Lower lobe of right lung (tissue), 2 donors: Measurements from ENCODE around the gene FOXE1. TPM values are rescaled to one million over a fixed set of nuclear protein-coding genes. Genes with fewer than 3 reads are reported as not detected.

Experiments
- ATAC-seq, 2 donors: fragments of 200-7000 bp; cut with Tn5 transposase; one replicate each; pipeline ENCODE4 v1.9.1; 2020 to 2022; ENCODE audit warnings: mild to moderate bottlenecking in 2 of 2, moderate library complexity in 2 of 2
- DNase-seq: peaks from one replicate; pipeline ENCODE4 v3.0.0-alpha.2; 2020
- H3K27ac ChIP-seq: fragments of 200-600 bp; one replicate; pipeline ENCODE4 v1.8.0; 2022
- H3K27me3 ChIP-seq: fragments of 200-600 bp; one replicate; pipeline ENCODE4 v1.8.0; 2022; ENCODE audit warnings: low read depth
- H3K36me3 ChIP-seq: fragments of 200-600 bp; one replicate; pipeline ENCODE4 v1.8.0; 2022; ENCODE audit warnings: mild to moderate bottlenecking
- H3K4me1 ChIP-seq: fragments of 200-600 bp; one replicate; pipeline ENCODE4 v1.8.0; 2022
- H3K4me3 ChIP-seq: fragments of 200-600 bp; one replicate; pipeline ENCODE4 v1.8.0; 2022; ENCODE audit warnings: mild to moderate bottlenecking
- H3K9me3 ChIP-seq: fragments of 200-600 bp; one replicate; pipeline ENCODE4 v1.8.0; 2022
- CTCF ChIP-seq: fragments of 200-600 bp; IDR thresholded peaks from one replicate; pipeline ENCODE4 v1.8.0; 2022; ENCODE audit warnings: antibody characterized with exemption, mild to moderate bottlenecking
- intact Hi-C: fragments of 100-400 bp; cut with DNase I; formaldehyde crosslinking; loops from one replicate; pipeline ENCODE4 v1.11.0; 2022
- total RNA-seq: library from RNA; stranded (reverse); fragmentation: NEBNext Ultra II Directional; extraction: Animal tissue kit (Norgen Biotek cat#: 25700); gene quantifications from one replicate; pipeline ENCODE4 v1.2.1, GENCODE V29; 2021
- donor health status: DM: no; HTN: yes; CAD: no; lungs with severe emphysema.

Gene FOXE1
- total RNA-seq, 1 donor from 2014 or later: not detected

- no peak overlapping the region for H3K4me3 ChIP-seq
- H3K27me3 ChIP-seq: no peaks in the 10 kb centered on the region
- TF ChIP-seq CTCF: peak; percentile 68
- intact Hi-C loops: no loop called here
- H3K27ac ChIP-seq: no peak overlapping the region
- DNase-seq (no peak), ATAC-seq (peak; percentile 58 to 68)
- H3K9me3 ChIP-seq: no peaks in the 10 kb centered on the region
- peaks cover 11% of the 10 kb centered on the region for H3K4me1 ChIP-seq
- peaks cover 40% of the 10 kb centered on the region for H3K36me3 ChIP-seq
Observed at GRCh38 chr9:97900738-97901565, 47.9 kb downstream of the FOXE1 start.

GRCh38 chr9:97903177-97903576 lies 50.2 kb downstream of the FOXE1 start:
- DNase-seq (no peak), ATAC-seq (no peak)
- no peak overlapping the region for H3K27ac ChIP-seq
- intact Hi-C loops: no loop called here
- no peak overlapping the region for H3K4me3 ChIP-seq
- peaks cover 27% of the 10 kb centered on the region for H3K4me1 ChIP-seq
- no peaks in the 10 kb centered on the region for H3K9me3 ChIP-seq
- TF ChIP-seq CTCF: no peak
- no peaks in the 10 kb centered on the region for H3K27me3 ChIP-seq
- peaks cover 47% of the 10 kb centered on the region for H3K36me3 ChIP-seq

GRCh38 chr9:97904725-97905124 lies 51.7 kb downstream of the FOXE1 start:
- TF ChIP-seq CTCF: no peak
- intact Hi-C loops: no loop called here
- DNase-seq: no peak
- no peaks in the 10 kb centered on the region for H3K27me3 ChIP-seq
- no peak for ATAC-seq
- peaks cover 58% of the 10 kb centered on the region for H3K36me3 ChIP-seq
- peak overlapping the region; percentile 76 for H3K27ac ChIP-seq
- no peaks in the 10 kb centered on the region for H3K9me3 ChIP-seq
- H3K4me3 ChIP-seq: no peak overlapping the region
- H3K4me1 ChIP-seq: peaks cover 37% of the 10 kb centered on the region

- DNase-seq (no peak), ATAC-seq (peak in 1 of 2 donors; percentile 47)
- no peak for TF ChIP-seq CTCF
- intact Hi-C loops: no loop called here
- Histone ChIP-seq H3K36me3 (peaks cover 58% of the 10 kb centered on the region), H3K27me3 (no peaks in the 10 kb centered on the region), H3K9me3 (no peaks in the 10 kb centered on the region), H3K4me1 (peaks cover 37% of the 10 kb centered on the region), H3K27ac (peak overlapping the region; percentile 76), H3K4me3 (no peak overlapping the region)
Observed at GRCh38 chr9:97905228-97905627, 52.2 kb downstream of the FOXE1 start.

Other genes with a start within 250 kb of the FOXE1 start
- gene TSTD2, start 219.9 kb upstream of the FOXE1 start, total RNA-seq: 18.6 TPM
- gene NCBP1, start 219.4 kb upstream of the FOXE1 start, total RNA-seq: 22.8 TPM
- gene XPA, start 155.9 kb upstream of the FOXE1 start, total RNA-seq: 11.3 TPM
- 18.8 TPM for gene TRMO, start 69.3 kb downstream of the FOXE1 start, total RNA-seq
- 0.56 TPM for gene HEMGN, start 84.9 kb downstream of the FOXE1 start, total RNA-seq
- 120 TPM for gene ANP32B, start 130.1 kb downstream of the FOXE1 start, total RNA-seq
- gene NANS, start 203.5 kb downstream of the FOXE1 start, total RNA-seq: 61.9 TPM